CD4-positive, alpha-beta memory T cell (primary cell): ENCODE data around the gene TMEM115. TPM values are rescaled to one million over a fixed set of nuclear protein-coding genes. Genes with fewer than 3 reads are reported as not detected.

ENCODE experiments used
- CTCF ChIA-PET: fragments of 350-600 bp; sonication (Branson Sonifier 250); formaldehyde crosslinking; loops from one replicate; lab custom pipeline; 2021; ENCODE audit warnings: inconsistent platforms; ENCODE audit not compliant: partially characterized antibody; lab: Charles Lee
- POLR2A ChIA-PET: fragments of 350-600 bp; sonication (Branson Sonifier 250); formaldehyde crosslinking; loops from one replicate; lab custom pipeline; 2021; ENCODE audit not compliant: partially characterized antibody; lab: Charles Lee
- DNase-seq, 5 donors: peaks; one replicate each; pipeline versions ENCODE4 v3.0.0 to v3.0.0-alpha.2; 2020 to 2022; ENCODE audit warnings: mixed read lengths in 1 of 5
- H3K27ac ChIP-seq: one replicate; pipeline ENCODE4 v1.7.0; 2013; ENCODE audit warnings: low read depth, low read length
- H3K27me3 ChIP-seq: 2 replicates; pipeline ENCODE4 v1.7.0; 2013; ENCODE audit warnings: mild to moderate bottlenecking, low read length, moderate library complexity; ENCODE audit not compliant: insufficient read depth
- H3K36me3 ChIP-seq: 2 replicates; pipeline ENCODE4 v1.7.0; 2013; ENCODE audit warnings: mild to moderate bottlenecking, low read length, moderate library complexity; ENCODE audit not compliant: insufficient read depth
- H3K4me1 ChIP-seq: 2 replicates; pipeline ENCODE4 v1.7.0; 2013; ENCODE audit warnings: mild to moderate bottlenecking, low read length, moderate library complexity; ENCODE audit not compliant: insufficient read depth
- H3K4me3 ChIP-seq, 2 donors: one replicate each; pipeline ENCODE4 v1.7.0; 2013; ENCODE audit warnings: low read length in 2 of 2, mild to moderate bottlenecking in 1 of 2
- H3K9me3 ChIP-seq, 2 donors: one replicate each; pipeline ENCODE4 v1.7.0; 2013; ENCODE audit warnings: low read length in 2 of 2, control low read depth in 1 of 2; ENCODE audit not compliant: control insufficient read depth in 1 of 2
- H3K27ac Mint-ChIP-seq, 7 donors: one replicate each; pipeline ENCODE4 v1.8.0; 2020 to 2021; ENCODE audit warnings: mixed read lengths in 7 of 7, mild to moderate bottlenecking in 6 of 7, inconsistent platforms in 3 of 7, moderate library complexity in 3 of 7
- H3K27me3 Mint-ChIP-seq, 2 donors: one replicate each; pipeline ENCODE4 v1.8.0; 2020 to 2021; ENCODE audit warnings: mixed read lengths in 2 of 2
- H3K36me3 Mint-ChIP-seq, 2 donors: one replicate each; pipeline ENCODE4 v1.8.0; 2020 to 2021; ENCODE audit warnings: mixed read lengths in 2 of 2, inconsistent platforms in 1 of 2, mild to moderate bottlenecking in 1 of 2
- H3K4me1 Mint-ChIP-seq, 4 donors: one replicate each; pipeline ENCODE4 v1.8.0; 2020 to 2021; ENCODE audit warnings: mixed read lengths in 4 of 4, mild to moderate bottlenecking in 1 of 4
- H3K4me3 Mint-ChIP-seq, 8 donors: one replicate each; pipeline ENCODE4 v1.8.0; 2020 to 2021; ENCODE audit warnings: mixed read lengths in 8 of 8, mild to moderate bottlenecking in 7 of 8, moderate library complexity in 6 of 8, inconsistent platforms in 3 of 8
- H3K9me3 Mint-ChIP-seq, 8 donors: one replicate each; pipeline ENCODE4 v1.8.0; 2020 to 2021; ENCODE audit warnings: mixed read lengths in 8 of 8, mild to moderate bottlenecking in 5 of 8, inconsistent platforms in 3 of 8, moderate library complexity in 1 of 8
- intact Hi-C: fragments of 100-400 bp; cut with micrococcal nuclease; formaldehyde crosslinking; loops from one replicate; pipeline ENCODE4 v1.15.1; 2023
- polyA plus RNA-seq, 2 donors: library from polyadenylated mRNA; unstranded; fragments of 300-500 nt; fragmentation: Illumina TruSeq; gene quantifications; one replicate each; pipeline ENCODE4 v1.2.3, GENCODE V29; 2021
- total RNA-seq, 2 experiments: library from RNA; stranded (reverse); gene quantifications; one replicate each; pipeline ENCODE4 v1.2.3, GENCODE V29; 2021

Gene TMEM115
- total and polyA plus RNA-seq, 4 experiments from 2014 or later = 28.6 to 38.4 (median 32.8) TPM

- no peak overlapping the region for H3K4me3 Mint-ChIP-seq
- no peaks in the 10 kb centered on the region for H3K9me3 Mint-ChIP-seq
- no peaks in the 10 kb centered on the region for H3K36me3 Mint-ChIP-seq
- no peak overlapping the region for H3K27ac Mint-ChIP-seq
- no peaks in the 10 kb centered on the region for H3K27me3 ChIP-seq
- intact Hi-C loops = no loop called here
- POLR2A ChIA-PET = no interaction called here
- H3K27me3 Mint-ChIP-seq = no peaks in the 10 kb centered on the region
- peaks cover 0 to 2% (median 0%) of the 10 kb centered on the region in 4 donors for H3K4me1 Mint-ChIP-seq
- H3K27ac ChIP-seq = no peak overlapping the region
- no peak overlapping the region for H3K4me3 ChIP-seq
- H3K9me3 ChIP-seq = no peaks in the 10 kb centered on the region
- H3K36me3 ChIP-seq = no peaks in the 10 kb centered on the region
- H3K4me1 ChIP-seq = no peaks in the 10 kb centered on the region
- no peak for DNase-seq
- CTCF ChIA-PET = no interaction called here
These were observed 28.8 kb upstream of the TMEM115 start for GRCh38 chr3:50388016-50388719.

- H3K4me3 Mint-ChIP-seq = no peak overlapping the region
- ChIA-PET CTCF (no interaction called here), POLR2A (no interaction called here)
These were observed 26.4 kb upstream of the TMEM115 start for GRCh38 chr3:50385754-50386153.

GRCh38 chr3:50383750-50384149, 24.4 kb upstream of the TMEM115 start:
- Mint-ChIP-seq H3K27ac (no peak overlapping the region), H3K4me1 (no peaks in the 10 kb centered on the region), H3K9me3 (no peaks in the 10 kb centered on the region), H3K36me3 (no peaks in the 10 kb centered on the region), H3K4me3 (no peak overlapping the region), H3K27me3 (no peaks in the 10 kb centered on the region)
- H3K4me1 ChIP-seq = no peaks in the 10 kb centered on the region
- POLR2A ChIA-PET = no interaction called here
- no peaks in the 10 kb centered on the region for H3K27me3 ChIP-seq
- CTCF ChIA-PET = no interaction called here
- H3K36me3 ChIP-seq = no peaks in the 10 kb centered on the region
- no peak overlapping the region for H3K27ac ChIP-seq
- no peaks in the 10 kb centered on the region for H3K9me3 ChIP-seq
- no peak overlapping the region for H3K4me3 ChIP-seq
- no peak for DNase-seq
- intact Hi-C loops = no loop called here

More at GRCh38 chr3:50385754-50386153, 26.4 kb upstream of the TMEM115 start:
- intact Hi-C loops = no loop called here
- Histone ChIP-seq H3K9me3 (no peaks in the 10 kb centered on the region), H3K4me3 (no peak overlapping the region), H3K4me1 (no peaks in the 10 kb centered on the region), H3K36me3 (no peaks in the 10 kb centered on the region), H3K27ac (no peak overlapping the region), H3K27me3 (no peaks in the 10 kb centered on the region)
- no peaks in the 10 kb centered on the region for H3K27me3 Mint-ChIP-seq
- DNase-seq = no peak
- H3K36me3 Mint-ChIP-seq = no peaks in the 10 kb centered on the region
- no peaks in the 10 kb centered on the region for H3K4me1 Mint-ChIP-seq
- no peaks in the 10 kb centered on the region for H3K9me3 Mint-ChIP-seq
- H3K27ac Mint-ChIP-seq = no peak overlapping the region

- H3K9me3 ChIP-seq = no peaks in the 10 kb centered on the region
- H3K36me3 ChIP-seq = no peaks in the 10 kb centered on the region
- CTCF ChIA-PET = no interaction called here
- no peaks in the 10 kb centered on the region for H3K9me3 Mint-ChIP-seq
- no peak overlapping the region for H3K27ac ChIP-seq
- no peak overlapping the region for H3K4me3 ChIP-seq
- DNase-seq = no peak
- H3K27ac Mint-ChIP-seq = no peak overlapping the region
- POLR2A ChIA-PET = no interaction called here
- no peaks in the 10 kb centered on the region for H3K36me3 Mint-ChIP-seq
- no peaks in the 10 kb centered on the region for H3K27me3 ChIP-seq
- H3K4me3 Mint-ChIP-seq = no peak overlapping the region
- no peaks in the 10 kb centered on the region for H3K4me1 Mint-ChIP-seq
- intact Hi-C loops = no loop called here
- H3K27me3 Mint-ChIP-seq = no peaks in the 10 kb centered on the region
- H3K4me1 ChIP-seq = no peaks in the 10 kb centered on the region
These were observed 23.4 kb upstream of the TMEM115 start for GRCh38 chr3:50382722-50383121.

GRCh38 chr3:50381383-50381782, 22.1 kb upstream of the TMEM115 start:
- intact Hi-C loops = no loop called here

GRCh38 chr3:50380405-50381085, 21.2 kb upstream of the TMEM115 start:
- no peaks in the 10 kb centered on the region for H3K36me3 ChIP-seq
- H3K4me1 ChIP-seq = no peaks in the 10 kb centered on the region
- CTCF ChIA-PET = no interaction called here
- Mint-ChIP-seq H3K27me3 (no peaks in the 10 kb centered on the region), H3K9me3 (no peaks in the 10 kb centered on the region), H3K36me3 (no peaks in the 10 kb centered on the region), H3K4me3 (no peak overlapping the region), H3K4me1 (no peaks in the 10 kb centered on the region), H3K27ac (no peak overlapping the region)
- DNase-seq = no peak
- intact Hi-C loops = no loop called here
- no peaks in the 10 kb centered on the region for H3K9me3 ChIP-seq
- no peaks in the 10 kb centered on the region for H3K27me3 ChIP-seq
- no peak overlapping the region for H3K4me3 ChIP-seq
- POLR2A ChIA-PET = no interaction called here
- H3K27ac ChIP-seq = no peak overlapping the region

More at GRCh38 chr3:50381383-50381782, 22.1 kb upstream of the TMEM115 start:
- Mint-ChIP-seq H3K9me3 (no peaks in the 10 kb centered on the region), H3K27me3 (no peaks in the 10 kb centered on the region), H3K4me3 (no peak overlapping the region), H3K4me1 (no peaks in the 10 kb centered on the region), H3K36me3 (no peaks in the 10 kb centered on the region), H3K27ac (peak overlapping the region in 1 of 7 donors; percentile 50)
- POLR2A ChIA-PET = interaction anchor here (0.7 kb wide), 1 partner anchor 689 kb away, joined by 3 read pairs; no protein-coding TSS in a partner anchor
- Histone ChIP-seq H3K4me3 (no peak overlapping the region), H3K27ac (no peak overlapping the region), H3K27me3 (no peaks in the 10 kb centered on the region), H3K9me3 (no peaks in the 10 kb centered on the region), H3K36me3 (no peaks in the 10 kb centered on the region), H3K4me1 (no peaks in the 10 kb centered on the region)
- CTCF ChIA-PET = no interaction called here
- DNase-seq = no peak

- H3K36me3 ChIP-seq = no peaks in the 10 kb centered on the region
- ChIA-PET POLR2A (no interaction called here), CTCF (no interaction called here)
- no peak overlapping the region for H3K27ac ChIP-seq
- H3K36me3 Mint-ChIP-seq = no peaks in the 10 kb centered on the region
- intact Hi-C loops = no loop called here
- H3K9me3 Mint-ChIP-seq = no peaks in the 10 kb centered on the region
- H3K4me1 Mint-ChIP-seq = no peaks in the 10 kb centered on the region
- H3K4me3 Mint-ChIP-seq = no peak overlapping the region
- H3K27ac Mint-ChIP-seq = no peak overlapping the region
- H3K4me1 ChIP-seq = no peaks in the 10 kb centered on the region
- H3K4me3 ChIP-seq = no peak overlapping the region
- H3K27me3 ChIP-seq = no peaks in the 10 kb centered on the region
- H3K9me3 ChIP-seq = no peaks in the 10 kb centered on the region
- no peaks in the 10 kb centered on the region for H3K27me3 Mint-ChIP-seq
- DNase-seq = no peak
These were observed 19.4 kb upstream of the TMEM115 start for GRCh38 chr3:50378757-50379156.
